ENCODE measurements around the gene BTBD8.

GRCh38 chr1:92118826-92119225, 38.7 kb downstream of the BTBD8 start:
- no peak for TF ChIP-seq CTCF (IDR thresholded peaks at IDR 0.05)
- TF ChIP-seq NRF1 (IDR thresholded peaks at IDR 0.05; ENCODE audit: low read depth, low read length) = no peak
- no peak for TF ChIP-seq TAF1 (IDR thresholded peaks at IDR 0.05; ENCODE audit: borderline replicate concordance, low read depth, low read length)

Measured in SK-N-SH (cell line).